Stimulated activated naive CD8-positive, alpha-beta T cell treated with anti-CD3 and anti-CD28 coated beads, Interleukin-15, Interleukin-2, amounts not matched to agents 100 ng/mL and 50 ng/mL, for 24 hours (primary cell): ENCODE results near the gene RO60.

Experiments used
- H3K27ac Mint-ChIP-seq: one replicate; pipeline ENCODE4 v1.8.0; 2021; ENCODE audit warnings: mild to moderate bottlenecking, mixed read lengths
- H3K27me3 Mint-ChIP-seq: one replicate; pipeline ENCODE4 v1.8.0; 2021; ENCODE audit warnings: mixed read lengths
- H3K36me3 Mint-ChIP-seq: one replicate; pipeline ENCODE4 v1.8.0; 2021; ENCODE audit warnings: low read depth, mixed read lengths
- H3K4me1 Mint-ChIP-seq: one replicate; pipeline ENCODE4 v1.8.0; 2021; ENCODE audit warnings: low read depth, mixed read lengths
- H3K4me3 Mint-ChIP-seq: one replicate; pipeline ENCODE4 v1.8.0; 2021; ENCODE audit warnings: mild to moderate bottlenecking, mixed read lengths
- H3K9me3 Mint-ChIP-seq: one replicate; pipeline ENCODE4 v1.8.0; 2021; ENCODE audit warnings: mixed read lengths

RO60 gene

DNA sequence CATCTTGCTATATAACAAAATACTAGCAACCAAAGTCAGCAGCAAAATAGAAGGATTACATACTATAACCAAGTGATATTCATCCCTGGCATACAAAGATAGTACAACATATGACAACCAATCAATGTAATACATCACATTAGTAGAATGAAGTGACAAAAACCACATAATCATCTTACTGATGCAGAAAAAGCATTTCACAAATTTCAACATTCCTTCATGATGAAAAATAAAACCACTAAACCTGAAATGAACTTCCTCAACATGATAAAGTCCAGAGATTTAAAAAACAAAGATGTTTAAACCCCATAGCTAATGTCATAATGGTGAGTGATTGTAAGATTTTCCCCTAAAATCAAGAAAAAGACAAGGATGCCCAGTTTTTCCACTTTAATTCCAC is 18.6 kb downstream of the RO60 start:
- H3K9me3 Mint-ChIP-seq = no peaks in the 10 kb centered on the region
- no peak overlapping the region for H3K27ac Mint-ChIP-seq
- H3K4me1 Mint-ChIP-seq = peaks cover 4% of the 10 kb centered on the region
- no peak overlapping the region for H3K4me3 Mint-ChIP-seq
- H3K36me3 Mint-ChIP-seq = peaks cover 68% of the 10 kb centered on the region
- no peaks in the 10 kb centered on the region for H3K27me3 Mint-ChIP-seq

DNA sequence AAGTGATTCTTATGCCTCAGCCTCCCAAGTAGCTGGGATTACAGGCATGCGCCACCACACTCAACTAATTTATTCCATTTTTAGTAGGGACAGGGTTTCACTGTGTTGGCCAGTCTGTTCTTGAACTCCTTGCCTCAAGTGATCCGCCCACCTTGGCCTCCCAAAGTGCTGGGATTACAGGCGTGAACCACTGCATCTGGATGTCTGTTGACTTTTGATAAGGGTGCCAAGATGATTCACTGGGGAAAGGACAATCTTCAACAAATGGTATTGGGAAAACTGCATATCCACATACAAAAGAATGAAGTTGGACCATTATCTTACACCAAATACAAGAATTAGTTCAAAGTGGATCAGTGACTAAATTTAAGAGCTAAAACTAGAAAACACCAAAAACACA is 19.8 kb downstream of the RO60 start:
- H3K4me3 Mint-ChIP-seq = no peak overlapping the region
- H3K27me3 Mint-ChIP-seq = no peaks in the 10 kb centered on the region
- H3K36me3 Mint-ChIP-seq = peaks cover 74% of the 10 kb centered on the region
- H3K9me3 Mint-ChIP-seq = no peaks in the 10 kb centered on the region
- H3K4me1 Mint-ChIP-seq = peaks cover 4% of the 10 kb centered on the region
- no peak overlapping the region for H3K27ac Mint-ChIP-seq

DNA sequence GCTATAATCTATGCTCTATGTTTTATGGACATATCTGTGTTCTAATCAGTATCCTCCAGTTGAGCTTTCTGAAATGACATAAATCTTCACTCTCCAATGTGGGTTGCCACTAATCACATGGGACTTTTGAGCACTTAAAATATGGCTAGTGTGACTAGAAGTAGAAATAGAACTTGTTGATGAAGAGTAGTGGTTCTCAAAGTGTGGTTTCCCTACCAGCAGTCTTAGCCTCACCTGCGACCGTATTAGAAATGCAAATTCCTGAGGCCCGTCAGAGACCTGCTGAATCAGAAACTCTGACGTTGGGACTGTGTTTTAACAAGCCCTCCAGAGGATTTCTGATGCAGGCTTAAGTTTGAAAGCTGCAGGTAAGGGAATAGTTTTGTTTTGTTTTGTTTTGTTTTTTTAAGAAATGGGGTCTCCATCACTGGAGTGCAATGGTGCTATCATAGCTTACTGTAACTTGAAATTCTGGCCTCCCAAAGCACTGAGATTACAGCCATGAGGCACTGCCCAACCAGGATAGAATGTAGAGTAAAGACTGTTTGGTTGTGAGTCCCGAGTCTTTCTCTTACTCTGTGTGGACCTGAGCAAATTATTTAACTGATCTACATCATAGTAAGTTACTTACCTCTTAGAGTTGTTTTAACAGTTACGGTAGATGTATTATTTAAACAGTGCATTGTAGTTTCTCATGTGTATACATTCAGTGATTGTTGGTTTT is 24.1 kb downstream of the RO60 start:
- Mint-ChIP-seq H3K36me3 (peaks cover 72% of the 10 kb centered on the region), H3K4me1 (no peaks in the 10 kb centered on the region), H3K4me3 (no peak overlapping the region), H3K27ac (no peak overlapping the region), H3K9me3 (no peaks in the 10 kb centered on the region), H3K27me3 (no peaks in the 10 kb centered on the region)

DNA sequence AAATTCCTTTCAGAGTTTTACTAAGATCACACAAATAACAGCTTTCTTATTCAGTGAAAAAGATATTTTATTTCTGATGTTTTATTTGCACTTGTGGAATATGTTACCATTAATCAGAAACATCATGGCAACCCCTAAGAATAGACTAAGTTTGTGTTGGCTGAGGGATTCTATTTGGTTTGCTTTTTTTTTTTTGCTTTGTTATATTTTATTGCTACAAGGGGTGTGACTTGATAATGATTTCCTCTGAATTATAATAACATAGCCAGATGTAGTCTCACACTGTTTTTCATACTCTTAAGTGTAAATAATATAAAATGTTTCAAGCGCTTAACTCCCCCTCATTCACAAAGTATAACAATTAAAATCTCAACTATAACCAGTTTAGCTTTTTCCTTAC is 25.9 kb downstream of the RO60 start:
- Mint-ChIP-seq H3K4me3 (no peak overlapping the region), H3K4me1 (no peaks in the 10 kb centered on the region), H3K27ac (no peak overlapping the region), H3K27me3 (no peaks in the 10 kb centered on the region), H3K9me3 (no peaks in the 10 kb centered on the region), H3K36me3 (peaks cover 66% of the 10 kb centered on the region)

GRCh38 chr1:193086342-193086741 is 26.9 kb downstream of the RO60 start:
- Mint-ChIP-seq H3K36me3 (peaks cover 62% of the 10 kb centered on the region), H3K4me1 (no peaks in the 10 kb centered on the region), H3K4me3 (no peak overlapping the region), H3K9me3 (no peaks in the 10 kb centered on the region), H3K27ac (no peak overlapping the region), H3K27me3 (no peaks in the 10 kb centered on the region)

GRCh38 chr1:193087893-193088292 is 28.5 kb downstream of the RO60 start:
- Mint-ChIP-seq H3K4me1 (no peaks in the 10 kb centered on the region), H3K4me3 (no peak overlapping the region), H3K36me3 (peaks cover 51% of the 10 kb centered on the region), H3K27me3 (no peaks in the 10 kb centered on the region), H3K9me3 (no peaks in the 10 kb centered on the region), H3K27ac (no peak overlapping the region)

DNA sequence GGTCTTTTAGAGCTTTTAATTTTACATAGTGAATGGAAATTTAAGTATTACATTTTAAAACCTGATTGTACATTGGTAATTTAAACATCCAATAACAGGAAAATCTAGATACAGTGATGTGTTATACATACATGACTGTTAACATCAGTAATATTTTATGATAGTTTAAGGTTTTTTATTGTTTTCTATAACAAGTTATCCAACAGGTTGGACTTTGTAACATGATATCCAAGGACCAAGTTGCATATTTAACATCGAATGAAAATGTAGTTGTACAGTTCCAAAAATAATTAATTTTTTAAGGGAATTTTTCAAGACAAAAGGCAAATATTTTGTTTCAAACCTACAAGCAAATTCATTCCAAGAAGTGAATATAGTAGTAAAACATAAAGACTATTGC is 31.5 kb downstream of the RO60 start:
- no peaks in the 10 kb centered on the region for H3K9me3 Mint-ChIP-seq
- no peak overlapping the region for H3K27ac Mint-ChIP-seq
- no peak overlapping the region for H3K4me3 Mint-ChIP-seq
- peaks cover 36% of the 10 kb centered on the region for H3K36me3 Mint-ChIP-seq
- no peaks in the 10 kb centered on the region for H3K27me3 Mint-ChIP-seq
- no peaks in the 10 kb centered on the region for H3K4me1 Mint-ChIP-seq

DNA sequence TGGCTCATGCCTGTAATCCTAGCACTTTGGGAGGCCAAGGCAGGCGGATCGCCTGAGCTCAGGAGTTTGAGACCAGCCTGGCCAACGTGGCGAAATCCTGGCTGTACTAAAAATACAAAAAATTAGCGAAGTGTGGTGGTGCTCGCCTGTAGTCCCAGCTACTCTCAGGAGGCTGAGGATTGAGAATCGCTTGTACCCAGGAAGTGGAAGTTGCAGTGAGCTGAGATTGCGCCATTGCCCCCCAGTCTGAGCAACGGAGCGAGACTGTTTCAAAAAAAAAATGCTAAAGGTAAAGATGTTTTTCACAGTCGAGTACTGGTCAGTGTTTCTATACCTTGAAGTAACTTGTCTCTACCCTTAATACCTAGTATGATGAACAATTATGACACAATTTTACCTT is 34.7 kb downstream of the RO60 start:
- Mint-ChIP-seq H3K36me3 (peaks cover 46% of the 10 kb centered on the region), H3K4me1 (no peaks in the 10 kb centered on the region), H3K27me3 (no peaks in the 10 kb centered on the region), H3K4me3 (no peak overlapping the region), H3K9me3 (no peaks in the 10 kb centered on the region), H3K27ac (no peak overlapping the region)

DNA sequence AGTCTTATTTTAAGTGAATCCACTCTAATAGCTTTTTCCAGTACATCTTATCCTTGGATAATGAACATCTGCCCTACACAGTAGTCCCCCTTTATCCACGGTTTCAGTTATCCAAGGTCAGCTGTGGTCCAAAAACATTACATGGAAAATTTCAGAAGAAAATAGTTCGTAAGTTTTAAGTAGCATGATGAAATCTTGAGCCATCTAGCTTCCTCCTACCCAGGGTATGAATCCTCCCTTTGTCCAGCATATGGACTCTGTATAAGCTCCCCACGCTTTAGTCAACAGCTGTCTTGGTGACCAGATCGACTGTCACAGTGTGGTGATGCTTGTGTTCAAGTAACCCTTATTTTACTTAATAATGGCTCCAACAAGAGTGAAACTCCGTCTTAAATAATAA is 43.2 kb downstream of the RO60 start:
- H3K9me3 Mint-ChIP-seq = no peaks in the 10 kb centered on the region
- no peak overlapping the region for H3K4me3 Mint-ChIP-seq
- H3K4me1 Mint-ChIP-seq = peaks cover 24% of the 10 kb centered on the region
- H3K36me3 Mint-ChIP-seq = peaks cover 9% of the 10 kb centered on the region
- no peaks in the 10 kb centered on the region for H3K27me3 Mint-ChIP-seq
- no peak overlapping the region for H3K27ac Mint-ChIP-seq

GRCh38 chr1:193103759-193104501 is 44.5 kb downstream of the RO60 start:
- Mint-ChIP-seq H3K27me3 (no peaks in the 10 kb centered on the region), H3K36me3 (peaks cover 4% of the 10 kb centered on the region), H3K4me3 (peak overlapping the region; percentile 96), H3K4me1 (peaks cover 24% of the 10 kb centered on the region), H3K9me3 (no peaks in the 10 kb centered on the region), H3K27ac (peak overlapping the region; percentile 70)

DNA sequence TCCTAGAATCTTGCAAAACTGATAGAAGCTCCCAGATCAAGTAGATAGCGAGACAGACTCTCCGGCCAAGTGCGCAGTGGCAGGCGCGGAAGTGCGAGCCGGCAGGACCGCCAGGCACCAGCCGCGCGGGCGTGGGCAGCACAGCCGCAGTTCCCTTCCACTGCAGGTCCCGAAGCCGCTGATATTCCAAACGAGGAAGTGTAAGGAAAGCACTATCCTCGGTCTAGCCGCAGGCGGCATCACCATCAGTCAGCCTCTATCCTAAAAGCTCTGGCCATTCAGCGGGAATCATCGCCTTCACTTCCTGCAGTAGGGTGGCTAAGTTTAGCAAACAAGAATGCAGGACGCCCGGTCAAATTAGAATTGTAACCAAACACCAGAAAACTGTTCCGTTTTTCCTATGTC is 45.1 kb downstream of the RO60 start:
- Mint-ChIP-seq H3K36me3 (peaks cover 4% of the 10 kb centered on the region), H3K4me3 (peak overlapping the region; percentile 96), H3K9me3 (no peaks in the 10 kb centered on the region), H3K27ac (peak overlapping the region; percentile 70), H3K27me3 (no peaks in the 10 kb centered on the region), H3K4me1 (peaks cover 24% of the 10 kb centered on the region)

GRCh38 chr1:193104907-193105820 is 45.8 kb downstream of the RO60 start, which contains the start of gene GLRX2:
TSS of gene GLRX2 (minus strand) at chr1:193105414. CDS start at chr1:193105382, 32 bp downstream.
- H3K4me1 Mint-ChIP-seq = peaks cover 24% of the 10 kb centered on the region
- no peaks in the 10 kb centered on the region for H3K9me3 Mint-ChIP-seq
- peaks cover 4% of the 10 kb centered on the region for H3K36me3 Mint-ChIP-seq
- no peaks in the 10 kb centered on the region for H3K27me3 Mint-ChIP-seq
- peak within 1 kb of the TSS; percentile 96 for H3K4me3 Mint-ChIP-seq
- H3K27ac Mint-ChIP-seq = peak within 1 kb of the TSS; percentile 82

GRCh38 chr1:193105821-193106177 is 46.4 kb downstream of the RO60 start:
- Mint-ChIP-seq H3K36me3 (peaks cover 4% of the 10 kb centered on the region), H3K27me3 (no peaks in the 10 kb centered on the region), H3K27ac (peak overlapping the region; percentile 82), H3K4me3 (peak overlapping the region; percentile 96), H3K4me1 (peaks cover 24% of the 10 kb centered on the region), H3K9me3 (no peaks in the 10 kb centered on the region)

- no peak overlapping the region for H3K4me3 Mint-ChIP-seq
- H3K36me3 Mint-ChIP-seq = no peaks in the 10 kb centered on the region
These were observed 49.1 kb downstream of the RO60 start for GRCh38 chr1:193108471-193108870.

More at GRCh38 chr1:193108471-193108870, 49.1 kb downstream of the RO60 start:
- Mint-ChIP-seq H3K4me1 (peaks cover 14% of the 10 kb centered on the region), H3K9me3 (no peaks in the 10 kb centered on the region), H3K27me3 (no peaks in the 10 kb centered on the region), H3K27ac (no peak overlapping the region)
